Stimulated activated CD4-positive, alpha-beta T cell treated with anti-CD3 and anti-CD28 coated beads, Interleukin-4, amount 100 ng/mL, for 4 hours (primary cell): ENCODE measurements around the gene ZNHIT2.
A peak's percentile ranks its signal among the peaks of the same experiment; 100 is the strongest.

Experiments used
- DNase-seq, 2 experiments: peaks; one replicate each; pipeline ENCODE4 v3.0.0-alpha.2; 2020

ZNHIT2 gene

GRCh38 chr11:65118097-65118837 lies 766 bp upstream of the ZNHIT2 start:
- DNase-seq: no peak

GRCh38 chr11:65116370-65117205 lies 913 bp downstream of the ZNHIT2 start:
- DNase-seq: peak; percentile 59 to 77

GRCh38 chr11:65115361-65116082 lies 2.0 kb downstream of the ZNHIT2 start:
- no peak for DNase-seq

GRCh38 chr11:65114538-65115171 lies 2.8 kb downstream of the ZNHIT2 start:
- DNase-seq: no peak

- DNase-seq: no peak
Measured at GRCh38 chr11:65113839-65114238, 3.7 kb downstream of the ZNHIT2 start.

GRCh38 chr11:65113361-65113756 lies 4.1 kb downstream of the ZNHIT2 start:
- DNase-seq: no peak

GRCh38 chr11:65112546-65113360 lies 4.7 kb downstream of the ZNHIT2 start:
- peak; percentile 68 to 76 for DNase-seq

- peak; percentile 92 to 93 for DNase-seq
Measured at GRCh38 chr11:65111744-65112545, 5.6 kb downstream of the ZNHIT2 start, which contains the start of gene TM7SF2. TSS of gene TM7SF2 (plus strand) at chr11:65111872. CDS start at chr11:65112016, 144 bp downstream.

- DNase-seq: no peak
Measured at GRCh38 chr11:65111159-65111743, 6.2 kb downstream of the ZNHIT2 start.

GRCh38 chr11:65110354-65110861 lies 7.1 kb downstream of the ZNHIT2 start:
- peak; percentile 89 to 95 for DNase-seq

- DNase-seq: no peak
Measured at GRCh38 chr11:65109231-65110198, 8.0 kb downstream of the ZNHIT2 start.

- no peak for DNase-seq
Measured at GRCh38 chr11:65108469-65109123, 8.9 kb downstream of the ZNHIT2 start.

- no peak for DNase-seq
Measured at GRCh38 chr11:65107751-65108468, 9.6 kb downstream of the ZNHIT2 start.

GRCh38 chr11:65107078-65107477 lies 10.4 kb downstream of the ZNHIT2 start:
- no peak for DNase-seq

- DNase-seq: no peak
Measured at GRCh38 chr11:65104628-65105027, 12.9 kb downstream of the ZNHIT2 start.

- DNase-seq: no peak
Measured at GRCh38 chr11:65103476-65103875, 14.0 kb downstream of the ZNHIT2 start.

- DNase-seq: no peak
Measured at GRCh38 chr11:65102142-65103095, 15.1 kb downstream of the ZNHIT2 start.
